B cell (primary cell): ENCODE data around the gene DOCK8. TPM values are rescaled to one million over a fixed set of nuclear protein-coding genes. Genes with fewer than 3 reads are reported as not detected.

Experiments used
- ATAC-seq: fragments of 200-7000 bp; cut with Tn5 transposase; one replicate; pipeline ENCODE4 v1.10.0; 2021; ENCODE audit warnings: low read depth, mild to moderate bottlenecking, moderate number of reproducible peaks, moderate library complexity
- CTCF ChIA-PET: fragments of 350-600 bp; sonication (Branson Sonifier 250); formaldehyde crosslinking; loops from one replicate; lab custom pipeline; 2021; ENCODE audit warnings: antibody characterized with exemption, inconsistent platforms; lab: Charles Lee
- POLR2A ChIA-PET: fragments of 350-600 bp; sonication (Branson Sonifier 250); formaldehyde crosslinking; loops from one replicate; lab custom pipeline; 2021; ENCODE audit warnings: antibody characterized with exemption; lab: Charles Lee
- DNase-seq: peaks from one replicate; pipeline ENCODE4 v3.0.0; 2013
- H2AFZ ChIP-seq: 2 replicates; pipeline ENCODE4 v1.6.1; 2012; ENCODE audit warnings: mild to moderate bottlenecking, low read depth, low read length; ENCODE audit not compliant: insufficient read depth, poor library complexity, severe bottlenecking
- H3K27ac ChIP-seq, 2 donors: 1 replicate in 1 of 2; 2 replicates in 1 of 2; pipeline ENCODE4 v1.5.1; 2012 to 2013; ENCODE audit warnings: low read length in 2 of 2, mild to moderate bottlenecking in 2 of 2, moderate library complexity in 1 of 2
- H3K27me3 ChIP-seq, 4 experiments: fragments of 200-600 bp in 1 of 4; sonication (generic) in 1 of 4; replicated peaks in 1 of 4; 1 replicate in 2 of 4; 2 replicates in 2 of 4; pipeline versions ENCODE4 v1.6.1 to v1.7.0; 2013 to 2016; ENCODE audit warnings: low read length in 3 of 4, mild to moderate bottlenecking in 2 of 4, mixed read lengths in 1 of 4, moderate library complexity in 1 of 4; ENCODE audit not compliant: insufficient read depth in 4 of 4, control insufficient read depth in 3 of 4; ENCODE audit errors: control extremely low read depth in 1 of 4
- H3K36me3 ChIP-seq, 2 experiments: replicated peaks in 1 of 2; 1 replicate in 1 of 2; 2 replicates in 1 of 2; pipeline versions ENCODE4 v1.6.1 to v1.7.1; 2013; ENCODE audit warnings: low read length in 1 of 2; ENCODE audit not compliant: insufficient read depth in 2 of 2, control insufficient read depth in 1 of 2; ENCODE audit errors: control extremely low read depth in 1 of 2, extremely low read depth in 1 of 2
- H3K4me1 ChIP-seq, 2 donors: fragments of 200-600 bp in 1 of 2; sonication (generic) in 1 of 2; 1 replicate in 1 of 2; 2 replicates in 1 of 2; pipeline versions ENCODE4 v1.5.1 to v1.6.1; 2013 to 2017; ENCODE audit warnings: low read length in 2 of 2; ENCODE audit not compliant: control insufficient read depth in 2 of 2, insufficient read depth in 2 of 2
- H3K4me2 ChIP-seq: replicated peaks from 2 replicates; pipeline ENCODE3; 2012; ENCODE audit warnings: mild to moderate bottlenecking, low read depth, low read length; ENCODE audit not compliant: poor library complexity, severe bottlenecking
- H3K4me3 ChIP-seq, 5 experiments: fragments of 200-600 bp in 1 of 5; sonication (generic) in 1 of 5; 1 replicate in 3 of 5; 2 replicates in 2 of 5; pipeline versions ENCODE4 v1.5.1 to v1.7.0; 2011 to 2016; ENCODE audit warnings: low read length in 4 of 5, mild to moderate bottlenecking in 4 of 5, low read depth in 2 of 5, control low read depth in 1 of 5, moderate library complexity in 1 of 5; ENCODE audit not compliant: insufficient read depth in 1 of 5; ENCODE audit errors: control extremely low read depth in 1 of 5, extremely low read depth in 1 of 5
- H3K79me2 ChIP-seq: fragments of 200-600 bp; sonication (generic); one replicate; pipeline ENCODE4 v1.6.0; 2016; ENCODE audit warnings: low read length; ENCODE audit not compliant: control insufficient read depth, insufficient read depth
- H3K9ac ChIP-seq: fragments of 200-600 bp; sonication (generic); 2 replicates; pipeline ENCODE4 v1.6.1; 2017; ENCODE audit warnings: mild to moderate bottlenecking, low read length, moderate library complexity
- H3K9me3 ChIP-seq, 3 donors: one replicate each; pipeline versions ENCODE4 v1.6.1 to v1.7.1; 2013; ENCODE audit warnings: low read length in 2 of 3; ENCODE audit not compliant: control insufficient read depth in 2 of 3, insufficient read depth in 1 of 3; ENCODE audit errors: control extremely low read depth in 1 of 3
- H4K20me1 ChIP-seq: 2 replicates; pipeline ENCODE4 v1.6.0; 2012; ENCODE audit warnings: mild to moderate bottlenecking, low read length; ENCODE audit not compliant: insufficient read depth, control insufficient read depth, poor library complexity, severe bottlenecking
- H3K27ac Mint-ChIP-seq: one replicate; pipeline ENCODE4 v1.8.0; 2021; ENCODE audit warnings: mixed read lengths
- H3K27me3 Mint-ChIP-seq: one replicate; pipeline ENCODE4 v1.8.0; 2021; ENCODE audit warnings: mixed read lengths
- H3K4me1 Mint-ChIP-seq: one replicate; pipeline ENCODE4 v1.8.0; 2021; ENCODE audit warnings: mixed read lengths
- H3K4me3 Mint-ChIP-seq: one replicate; pipeline ENCODE4 v1.8.0; 2021; ENCODE audit warnings: mixed read lengths
- H3K9me3 Mint-ChIP-seq: one replicate; pipeline ENCODE4 v1.8.0; 2022; ENCODE audit warnings: mixed read lengths; ENCODE audit not compliant: insufficient read depth
- CTCF ChIP-seq: fragments of 200-600 bp; IDR thresholded peaks from one replicate; pipeline ENCODE4 v1.8.0; 2022; ENCODE audit warnings: antibody characterized with exemption, mild to moderate bottlenecking
- EZH2 ChIP-seq: IDR thresholded peaks from 2 replicates; pipeline ENCODE4 v1.6.1; 2012; ENCODE audit warnings: borderline replicate concordance, low read depth, mild to moderate bottlenecking, moderate library complexity, low read length; ENCODE audit not compliant: insufficient read depth, poor library complexity, severe bottlenecking
- WGBS: methylation state at CpG from one replicate; pipeline ENCODE4 v1.1.5; 2013; ENCODE audit warnings: missing lambda C conversion rate; ENCODE audit not compliant: insufficient coverage; 5-methylcytosine and 5-hydroxymethylcytosine counted together
- intact Hi-C: fragments of 100-400 bp; cut with micrococcal nuclease; formaldehyde crosslinking; loops from one replicate; pipeline ENCODE4 v1.10.0; 2022
- polyA plus RNA-seq: library from polyadenylated mRNA; depleted of rRNA; stranded (reverse); fragments of >200 nt; gene quantifications from 2 replicates; pipeline ENCODE4 v1.2.3, GENCODE V29; 2012
- total RNA-seq, 2 donors: library from RNA; stranded (reverse); fragments of 120-200 nt in 1 of 2; gene quantifications; 1 replicate in 1 of 2; 2 replicates in 1 of 2; pipeline versions ENCODE4 v1.2.3 to v1.2.4, GENCODE V29; 2013 to 2022

DOCK8 gene
- total and polyA plus RNA-seq, 2 donors (not counting 1 experiment from before 2014, with no cell fraction given): 47.6 to 288 TPM

- intact Hi-C loops: loop anchor here (1.0 kb wide), 1 partner anchor 34 kb away; the partner anchor contains the start of gene KANK1
- Histone ChIP-seq H3K4me1 (peaks cover 16 to 27% of the 10 kb centered on the region in 2 donors), H3K9ac (peak overlapping the region; percentile 75), H3K36me3 (peaks cover 0 to 4% of the 10 kb centered on the region in 2 experiments), H4K20me1 (no peaks in the 10 kb centered on the region), H3K4me3 (peak overlapping the region; percentile 70 to 79 (median 73)), H3K4me2 (peak overlapping the region; percentile 83), H3K27ac (peak overlapping the region; percentile 35 to 56), H2AFZ (peak overlapping the region; percentile 98), H3K9me3 (no peaks in the 10 kb centered on the region), H3K79me2 (no peaks in the 10 kb centered on the region), H3K27me3 (no peaks in the 10 kb centered on the region)
- CTCF ChIA-PET: interaction anchor here (1.3 to 1.5 kb wide), 2 partner anchors 32 to 34 kb away, joined by 3 to 6 read pairs; partner anchors contain the start of gene KANK1
- DNase-seq: no peak
- no peak for ATAC-seq
- TF ChIP-seq CTCF (no peak), EZH2 (no peak)
- Mint-ChIP-seq H3K27ac (peak overlapping the region; percentile 99), H3K9me3 (no peaks in the 10 kb centered on the region), H3K4me3 (peak overlapping the region; percentile 99), H3K4me1 (peaks cover 27% of the 10 kb centered on the region), H3K27me3 (no peaks in the 10 kb centered on the region)
- 14% methylated on average over 8 of the region's 9 CpGs for WGBS
- POLR2A ChIA-PET: no interaction called here
These were observed 256.0 kb downstream of the DOCK8 start for GRCh38 chr9:470552-471194.

- POLR2A ChIA-PET: no interaction called here
- ATAC-seq: no peak
These were observed 256.7 kb downstream of the DOCK8 start for GRCh38 chr9:471320-471719.

More at GRCh38 chr9:471320-471719, 256.7 kb downstream of the DOCK8 start:
- Histone ChIP-seq H3K27ac (no peak overlapping the region), H3K27me3 (no peaks in the 10 kb centered on the region), H4K20me1 (no peaks in the 10 kb centered on the region), H3K36me3 (no peaks in the 10 kb centered on the region), H3K4me3 (no peak overlapping the region), H3K9ac (no peak overlapping the region), H3K4me2 (peak overlapping the region; percentile 83), H3K4me1 (peaks cover 16 to 27% of the 10 kb centered on the region in 2 donors), H3K9me3 (no peaks in the 10 kb centered on the region), H3K79me2 (no peaks in the 10 kb centered on the region), H2AFZ (peak overlapping the region; percentile 98)
- DNase-seq: no peak
- CTCF ChIA-PET: interaction anchor here (0.8 to 1.3 kb wide), 2 partner anchors 33 to 293 kb away, joined by 3 read pairs; partner anchors contain the start of gene KANK1
- WGBS: 100% methylated on average over 2 of the region's 4 CpGs
- Mint-ChIP-seq H3K4me3 (peak overlapping the region; percentile 99), H3K27ac (no peak overlapping the region), H3K9me3 (no peaks in the 10 kb centered on the region), H3K27me3 (no peaks in the 10 kb centered on the region), H3K4me1 (peaks cover 27% of the 10 kb centered on the region)
- intact Hi-C loops: no loop called here
- no peak for TF ChIP-seq EZH2
- TF ChIP-seq CTCF: no peak
